Thymus (tissue), 11 donors: ENCODE data around the gene ARF6. TPM values are rescaled to one million over a fixed set of nuclear protein-coding genes. Genes with fewer than 3 reads are reported as not detected.
"Not testable (repeated sequence)": the region's sequence is repeated elsewhere in the genome, so short reads cannot be mapped to it uniquely, and the experiment has no call there.

ENCODE experiments used
- DNase-seq, 9 donors: peaks; one replicate each; pipeline ENCODE4 v3.0.0-alpha.2; 2013; ENCODE audit warnings: low spot score in 9 of 9, low read depth in 6 of 9, missing footprints in 1 of 9
- H3K27ac ChIP-seq, 2 donors: one replicate each; pipeline ENCODE4 v1.5.1; 2013; ENCODE audit warnings: control low read depth in 1 of 2, low read depth in 1 of 2, low read length in 1 of 2, mild to moderate bottlenecking in 1 of 2, moderate library complexity in 1 of 2
- H3K27me3 ChIP-seq, 2 donors: one replicate each; pipeline ENCODE4 v1.5.1; 2013; ENCODE audit warnings: low read length in 1 of 2; ENCODE audit not compliant: control insufficient read depth in 2 of 2, insufficient read depth in 1 of 2
- H3K36me3 ChIP-seq, 2 donors: one replicate each; pipeline ENCODE4 v1.5.1; 2013; ENCODE audit warnings: low read length in 1 of 2, mild to moderate bottlenecking in 1 of 2, moderate library complexity in 1 of 2; ENCODE audit not compliant: control insufficient read depth in 2 of 2, insufficient read depth in 2 of 2
- H3K4me1 ChIP-seq, 2 donors: one replicate each; pipeline ENCODE4 v1.5.1; 2013; ENCODE audit warnings: low read length in 2 of 2; ENCODE audit not compliant: control insufficient read depth in 2 of 2, insufficient read depth in 2 of 2
- H3K4me3 ChIP-seq, 2 donors: one replicate each; pipeline ENCODE4 v1.5.1; 2013; ENCODE audit warnings: low read length in 2 of 2, control low read depth in 1 of 2, mild to moderate bottlenecking in 1 of 2
- H3K9me3 ChIP-seq, 2 donors: one replicate each; pipeline ENCODE4 v1.5.1; 2013; ENCODE audit warnings: low read length in 1 of 2, mild to moderate bottlenecking in 1 of 2; ENCODE audit not compliant: control insufficient read depth in 2 of 2, insufficient read depth in 1 of 2
- WGBS: extraction: QIAGEN DNeasy Blood & Tissue Kit; methylation state at CpG from one replicate; pipeline ENCODE4 v1.1.7; 2013; 5-methylcytosine and 5-hydroxymethylcytosine counted together
- polyA plus RNA-seq: library from polyadenylated mRNA; stranded (reverse); fragments of 200-250 nt; gene quantifications from one replicate; pipeline ENCODE4 v1.2.3, GENCODE V29; 2013
- total RNA-seq: library from RNA; stranded (reverse); fragments of 120-200 nt; gene quantifications from one replicate; pipeline ENCODE4 v1.2.4, GENCODE V29; 2013
- donor health status: healthy.

ARF6 gene
- total and polyA plus RNA-seq, 2 donors, result 34.8 to 72.0 TPM

DNA sequence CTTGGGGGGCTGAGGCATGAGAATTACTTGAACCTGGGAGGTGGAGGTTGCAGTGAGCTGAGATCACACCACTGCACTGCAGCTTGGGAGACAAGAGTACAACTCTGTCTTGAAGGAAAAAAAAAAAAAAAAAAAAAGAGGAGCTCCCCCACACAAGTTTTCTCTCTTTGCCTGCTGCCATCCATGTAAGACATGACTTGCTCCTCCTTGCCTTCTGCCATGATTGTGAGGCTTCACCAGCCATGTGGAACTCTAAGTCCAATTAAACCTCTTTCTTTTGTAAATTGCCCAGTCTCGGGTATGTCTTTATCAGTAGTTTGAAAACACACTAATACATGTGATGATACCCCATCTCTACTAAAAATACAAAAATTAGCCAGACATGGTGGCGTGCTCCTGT is 46.3 kb downstream of the ARF6 start:
- not testable (repeated sequence) for DNase-seq, H3K36me3 ChIP-seq, H3K4me1 ChIP-seq, H3K27ac ChIP-seq, H3K4me3 ChIP-seq, H3K27me3 ChIP-seq
- H3K9me3 ChIP-seq, result peaks cover 0 to 23% of the 10 kb centered on the region in 2 donors
- over 99% methylated on average over 2 of the region's 2 CpGs for WGBS

GRCh38 chr14:49939884-49940510 is 47.1 kb downstream of the ARF6 start:
- no peak for DNase-seq
- H3K27ac ChIP-seq, result peak overlapping the region; percentile 3 to 80
- H3K4me3 ChIP-seq, result no peak overlapping the region
- H3K9me3 ChIP-seq, result peaks cover 0 to 23% of the 10 kb centered on the region in 2 donors
- no peaks in the 10 kb centered on the region for H3K36me3 ChIP-seq
- no peaks in the 10 kb centered on the region for H3K27me3 ChIP-seq
- H3K4me1 ChIP-seq, result peaks cover 5 to 8% of the 10 kb centered on the region in 2 donors
- WGBS, result 75% methylated on average over 6 of the region's 6 CpGs

DNA sequence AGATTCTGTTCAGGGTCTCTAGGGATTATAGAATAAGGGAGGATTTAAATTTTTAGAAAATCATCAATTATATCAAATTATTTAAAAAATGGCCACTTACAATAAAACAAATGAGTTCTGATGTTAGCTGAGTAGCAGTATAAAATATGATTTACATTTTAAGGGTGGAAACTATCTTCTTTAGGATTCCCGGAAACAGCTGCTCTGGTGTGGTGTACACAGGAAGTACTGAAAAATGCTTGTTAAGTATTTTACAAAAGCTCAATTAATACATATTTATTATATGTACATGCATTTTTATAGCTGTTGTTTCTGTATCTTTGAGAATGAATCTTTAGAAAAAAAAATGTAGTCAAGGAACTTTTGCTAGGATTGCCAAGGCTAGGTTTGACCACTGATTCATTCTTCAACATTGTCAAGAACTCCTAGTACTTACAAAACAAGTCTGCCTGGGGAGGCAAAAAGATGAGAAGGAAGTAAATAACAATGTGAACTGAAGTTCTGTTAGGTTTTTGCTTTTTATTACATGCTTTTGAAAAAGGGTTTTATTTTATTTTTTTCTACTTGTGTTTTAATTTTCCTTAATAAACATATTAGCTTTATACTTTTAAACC is 48.0 kb downstream of the ARF6 start:
- Histone ChIP-seq H3K27ac (peak overlapping the region; percentile 80 to 82), H3K36me3 (no peaks in the 10 kb centered on the region), H3K4me1 (peaks cover 9 to 15% of the 10 kb centered on the region in 2 donors), H3K9me3 (peaks cover 0 to 23% of the 10 kb centered on the region in 2 donors), H3K4me3 (no peak overlapping the region), H3K27me3 (no peaks in the 10 kb centered on the region)
- peak in 8 of 9 donors; percentile 33 to 80 (median 50) for DNase-seq
- 3% methylated on average over 1 of the region's 1 CpG for WGBS

- DNase-seq, result no peak
- Histone ChIP-seq H3K27ac (no peak overlapping the region), H3K4me1 (peaks cover 13 to 25% of the 10 kb centered on the region in 2 donors), H3K27me3 (no peaks in the 10 kb centered on the region), H3K36me3 (no peaks in the 10 kb centered on the region), H3K9me3 (peaks cover 0 to 22% of the 10 kb centered on the region in 2 donors), H3K4me3 (no peak overlapping the region)
- 95% methylated on average over 2 of the region's 2 CpGs for WGBS
Observed at GRCh38 chr14:49942090-49942489, 49.2 kb downstream of the ARF6 start.

GRCh38 chr14:49944501-49944900 is 51.6 kb downstream of the ARF6 start:
- Histone ChIP-seq H3K4me1 (peaks cover 13 to 25% of the 10 kb centered on the region in 2 donors), H3K27ac (no peak overlapping the region), H3K36me3 (no peaks in the 10 kb centered on the region), H3K9me3 (peaks cover 0 to 6% of the 10 kb centered on the region in 2 donors), H3K4me3 (no peak overlapping the region), H3K27me3 (no peaks in the 10 kb centered on the region)
- no peak for DNase-seq
- WGBS, result 96% methylated on average over 1 of the region's 1 CpG

DNA sequence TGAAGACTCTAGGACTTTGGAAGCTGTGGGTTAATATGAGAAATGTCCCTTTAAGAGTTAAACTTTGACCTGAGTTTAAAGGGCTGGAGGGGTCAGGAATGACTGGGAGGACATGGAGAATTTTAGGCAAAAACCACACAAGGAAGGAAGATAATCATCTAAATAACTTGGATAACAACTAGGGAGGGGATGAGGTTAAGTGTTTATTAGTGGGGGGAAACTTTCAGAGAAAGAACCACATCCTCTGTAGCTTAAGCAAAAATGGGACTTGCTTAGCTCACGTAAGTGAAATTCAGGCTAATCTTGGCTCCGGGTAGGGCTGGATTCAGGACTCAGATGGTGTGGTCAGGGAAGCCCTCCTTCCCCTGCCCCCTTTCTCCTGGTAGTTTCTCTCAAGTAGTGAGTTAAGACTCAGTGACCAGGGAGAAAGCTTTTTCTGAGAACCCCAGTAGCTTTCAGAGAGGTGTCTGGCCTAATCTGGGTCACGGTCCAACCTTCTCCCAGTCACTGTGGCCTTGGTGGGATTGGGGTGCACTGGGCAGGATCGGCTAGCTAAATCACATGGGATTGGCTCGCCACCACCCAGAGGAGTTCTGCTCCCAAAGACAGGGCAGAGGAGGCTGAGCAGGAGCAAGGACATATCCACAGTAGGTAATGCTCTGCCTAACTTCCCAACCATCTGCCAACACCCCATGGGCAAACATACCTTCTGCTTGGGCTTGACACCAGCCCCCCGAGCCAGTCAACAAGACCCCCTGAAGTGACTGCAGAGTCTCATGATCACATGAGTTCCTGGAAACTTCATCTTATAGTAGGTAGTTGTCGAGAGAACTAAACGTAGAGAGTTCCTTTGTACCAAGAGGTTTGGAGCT is 52.8 kb downstream of the ARF6 start:
- Histone ChIP-seq H3K36me3 (no peaks in the 10 kb centered on the region), H3K27me3 (no peaks in the 10 kb centered on the region), H3K4me1 (peaks cover 10 to 21% of the 10 kb centered on the region in 2 donors), H3K9me3 (peaks cover 0 to 6% of the 10 kb centered on the region in 2 donors), H3K27ac (peak overlapping the region; percentile 36 to 84), H3K4me3 (no peak overlapping the region)
- peak in 1 of 9 donors; percentile 44 for DNase-seq
- 85% methylated on average over 8 of the region's 8 CpGs for WGBS

Other genes starting within 250 kb of the ARF6 start
- gene POLE2, start 204.9 kb upstream of the ARF6 start, total RNA-seq, result 19.3 TPM
- 3.4 TPM for gene POLE2, start 204.9 kb upstream of the ARF6 start, polyA plus RNA-seq
- gene KLHDC1, start 200.0 kb upstream of the ARF6 start, total RNA-seq, result 3.9 TPM
- 7.6 TPM for gene KLHDC1, start 200.0 kb upstream of the ARF6 start, polyA plus RNA-seq
- 83.3 TPM for gene KLHDC2, start 124.9 kb upstream of the ARF6 start, total RNA-seq
- gene KLHDC2, start 124.9 kb upstream of the ARF6 start, polyA plus RNA-seq, result 69.4 TPM
- 68.8 TPM for gene NEMF, start 40.3 kb upstream of the ARF6 start, total RNA-seq
- 58.1 TPM for gene NEMF, start 40.3 kb upstream of the ARF6 start, polyA plus RNA-seq
- 10.5 TPM for gene VCPKMT, start 223.5 kb downstream of the ARF6 start, total RNA-seq
- 48.3 TPM for gene VCPKMT, start 223.5 kb downstream of the ARF6 start, polyA plus RNA-seq